Measurements from ENCODE around the gene FLRT1. TPM values are rescaled to one million over a fixed set of nuclear protein-coding genes. Genes with fewer than 3 reads are reported as not detected.

Gene FLRT1
- total and polyA plus RNA-seq, 2 of the 13 experiments (the other 11 are each of a cell fraction or from before 2014, with no cell fraction given): 0.02 to 0.08 TPM

DNA sequence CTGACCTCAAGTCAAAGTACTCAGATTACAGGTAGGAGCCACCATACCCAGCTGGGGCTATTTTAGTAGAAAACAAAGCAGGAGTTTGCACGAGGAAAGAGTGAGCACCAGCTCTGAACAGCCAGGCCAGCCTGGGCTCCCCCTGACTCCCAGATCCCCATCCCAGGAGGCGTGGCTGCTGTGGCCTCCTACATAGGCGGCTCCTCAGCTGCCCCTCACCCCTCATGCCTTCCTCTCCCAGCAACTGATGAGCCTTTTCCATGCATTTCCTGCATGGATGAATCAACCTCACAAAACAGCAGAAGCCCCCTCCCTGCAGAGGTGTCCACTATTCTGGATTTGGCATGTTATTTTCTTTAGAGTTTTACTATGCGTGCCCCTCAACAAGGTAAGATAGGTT is 10.5 kb upstream of the FLRT1 start:
- in situ Hi-C loops (cut with HindIII; ENCODE audit: extremely low pct_ligation_motif_present, low pct_unique_long_range_greater_than_20kb): no loop called here
- Histone ChIP-seq H3K27ac (ENCODE audit: extremely low read length, insufficient read depth, low read length) (no peak overlapping the region), H3K27me3 (ENCODE audit: control insufficient read depth in 1 of 2, insufficient read depth in 2 of 2, low read length in 2 of 2) (peaks cover 2 to 8% of the 10 kb centered on the region in 2 experiments; a peak in 2 of 5 replicates), H3K9ac (ENCODE audit: insufficient read depth, low read depth, low read length) (no peak overlapping the region), H4K20me1 (ENCODE audit: insufficient read depth, low read length) (peaks cover 22% of the 10 kb centered on the region; the same call in 1 of the 2 replicates), H3K4me1 (ENCODE audit: insufficient read depth, low read length) (peaks cover 15% of the 10 kb centered on the region), H3K9me3 (ENCODE audit: low read length) (no peaks in the 10 kb centered on the region), H3K4me2 (ENCODE audit: low read depth, low read length) (no peak overlapping the region), H3K36me3 (replicated peaks in 1 of 2; ENCODE audit: control insufficient read depth in 1 of 2, insufficient read depth in 2 of 2, low read length in 2 of 2) (no peaks in the 10 kb centered on the region), H2AFZ (ENCODE audit: low read length) (no peak overlapping the region), H3K79me2 (ENCODE audit: insufficient read depth, low read length) (no peaks in the 10 kb centered on the region), H3K4me3 (replicated peaks in 1 of 3; ENCODE audit: insufficient read depth in 1 of 3, low read depth in 2 of 3, low read length in 3 of 3) (no peak overlapping the region)
- intact Hi-C loops (cut with micrococcal nuclease; ENCODE audit: unreplicated experiment): no loop called here
- FAIRE-seq: no peak
- ChIA-PET CTCF (ENCODE audit: low intra/inter-chr PET ratio, low total read pairs) (no interaction called here), POLR2A (interaction anchor here (2.0 kb wide), 1 partner anchor 18 kb away, joined by 5 read pairs; no protein-coding TSS in a partner anchor)
- no peak for TF ChIP-seq FOXA3 (CRISPR knock-in tag; IDR thresholded peaks at IDR 0.05)
- TF ChIP-seq CCDC6 (CRISPR knock-in tag; IDR thresholded peaks at IDR 0.05): no peak
- TF ChIP-seq SMC3 (IDR thresholded peaks at IDR 0.05; ENCODE audit: low read length): no peak
- TF ChIP-seq, protein P1, sequence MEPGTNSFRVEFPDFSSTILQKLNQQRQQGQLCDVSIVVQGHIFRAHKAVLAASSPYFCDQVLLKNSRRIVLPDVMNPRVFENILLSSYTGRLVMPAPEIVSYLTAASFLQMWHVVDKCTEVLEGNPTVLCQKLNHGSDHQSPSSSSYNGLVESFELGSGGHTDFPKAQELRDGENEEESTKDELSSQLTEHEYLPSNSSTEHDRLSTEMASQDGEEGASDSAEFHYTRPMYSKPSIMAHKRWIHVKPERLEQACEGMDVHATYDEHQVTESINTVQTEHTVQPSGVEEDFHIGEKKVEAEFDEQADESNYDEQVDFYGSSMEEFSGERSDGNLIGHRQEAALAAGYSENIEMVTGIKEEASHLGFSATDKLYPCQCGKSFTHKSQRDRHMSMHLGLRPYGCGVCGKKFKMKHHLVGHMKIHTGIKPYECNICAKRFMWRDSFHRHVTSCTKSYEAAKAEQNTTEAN (CRISPR knock-in tag; conservative IDR thresholded peaks at IDR 0.05): no peak
- no peak for TF ChIP-seq REXO4 (CRISPR knock-in tag; IDR thresholded peaks at IDR 0.05; ENCODE audit: borderline replicate concordance)
- TF ChIP-seq ZNF879 (CRISPR knock-in tag; IDR thresholded peaks at IDR 0.05): no peak
- no peak for TF ChIP-seq HCFC1 (IDR thresholded peaks at IDR 0.05; ENCODE audit: low read depth, low read length)
- TF ChIP-seq, protein P2, sequence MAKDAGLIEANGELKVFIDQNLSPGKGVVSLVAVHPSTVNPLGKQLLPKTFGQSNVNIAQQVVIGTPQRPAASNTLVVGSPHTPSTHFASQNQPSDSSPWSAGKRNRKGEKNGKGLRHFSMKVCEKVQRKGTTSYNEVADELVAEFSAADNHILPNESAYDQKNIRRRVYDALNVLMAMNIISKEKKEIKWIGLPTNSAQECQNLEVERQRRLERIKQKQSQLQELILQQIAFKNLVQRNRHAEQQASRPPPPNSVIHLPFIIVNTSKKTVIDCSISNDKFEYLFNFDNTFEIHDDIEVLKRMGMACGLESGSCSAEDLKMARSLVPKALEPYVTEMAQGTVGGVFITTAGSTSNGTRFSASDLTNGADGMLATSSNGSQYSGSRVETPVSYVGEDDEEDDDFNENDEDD (CRISPR knock-in tag; IDR thresholded peaks at IDR 0.05; ENCODE audit: borderline replicate concordance): no peak
- TF ChIP-seq ZNF75D (CRISPR knock-in tag; IDR thresholded peaks at IDR 0.05; ENCODE audit: borderline replicate concordance): no peak
- no peak for TF ChIP-seq CEBPG (CRISPR knock-in tag; IDR thresholded peaks at IDR 0.05)
- no TSS peak for BruUV-seq (replicated peaks)
- 61% methylated on average over 4 of the region's 4 CpGs for WGBS (ENCODE audit: low lambda C conversion rate)
- ATAC-seq: no peak
- DNase-seq (ENCODE audit: low spot score): no peak
